ENCODE data around the gene TMEM231.
A peak's percentile ranks its signal among the peaks of the same experiment; 100 is the strongest.
"Not testable (repeated sequence)": the region's sequence is repeated elsewhere in the genome, so short reads cannot be mapped to it uniquely, and the experiment has no call there.

Gene TMEM231

GRCh38 chr16:75566758-75567255, 10.8 kb upstream of the TMEM231 start:
- no peak for DNase-seq (ENCODE audit: low read depth, low spot score)

GRCh38 chr16:75566040-75566757, 10.1 kb upstream of the TMEM231 start, which contains the start of gene GABARAPL2:
Gene GABARAPL2 (plus strand): TSS chr16:75566379. CDS start chr16:75566487, 108 bp downstream.
- DNase-seq (ENCODE audit: low read depth, low spot score): no peak

DNA sequence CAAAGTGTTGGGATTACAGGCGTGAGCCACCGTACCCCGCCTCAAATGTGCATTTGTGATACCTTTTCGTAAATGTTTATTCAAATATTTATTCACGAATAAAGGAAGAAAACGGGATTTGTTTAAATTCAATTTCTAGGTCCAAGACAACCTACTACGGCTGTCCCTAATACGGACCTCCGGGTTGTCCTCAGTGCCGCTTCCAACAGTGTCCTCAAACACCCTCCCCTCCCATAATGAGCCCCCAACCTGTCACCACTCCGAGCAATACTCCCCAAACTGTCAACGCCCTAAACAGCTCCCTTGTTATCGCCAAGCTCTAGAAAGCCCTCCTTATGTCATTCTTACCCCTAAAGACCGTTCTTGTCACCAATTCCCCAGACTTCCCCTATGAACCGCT, 9.6 kb upstream of the TMEM231 start:
- DNase-seq (ENCODE audit: low read depth, low spot score): no peak

DNA sequence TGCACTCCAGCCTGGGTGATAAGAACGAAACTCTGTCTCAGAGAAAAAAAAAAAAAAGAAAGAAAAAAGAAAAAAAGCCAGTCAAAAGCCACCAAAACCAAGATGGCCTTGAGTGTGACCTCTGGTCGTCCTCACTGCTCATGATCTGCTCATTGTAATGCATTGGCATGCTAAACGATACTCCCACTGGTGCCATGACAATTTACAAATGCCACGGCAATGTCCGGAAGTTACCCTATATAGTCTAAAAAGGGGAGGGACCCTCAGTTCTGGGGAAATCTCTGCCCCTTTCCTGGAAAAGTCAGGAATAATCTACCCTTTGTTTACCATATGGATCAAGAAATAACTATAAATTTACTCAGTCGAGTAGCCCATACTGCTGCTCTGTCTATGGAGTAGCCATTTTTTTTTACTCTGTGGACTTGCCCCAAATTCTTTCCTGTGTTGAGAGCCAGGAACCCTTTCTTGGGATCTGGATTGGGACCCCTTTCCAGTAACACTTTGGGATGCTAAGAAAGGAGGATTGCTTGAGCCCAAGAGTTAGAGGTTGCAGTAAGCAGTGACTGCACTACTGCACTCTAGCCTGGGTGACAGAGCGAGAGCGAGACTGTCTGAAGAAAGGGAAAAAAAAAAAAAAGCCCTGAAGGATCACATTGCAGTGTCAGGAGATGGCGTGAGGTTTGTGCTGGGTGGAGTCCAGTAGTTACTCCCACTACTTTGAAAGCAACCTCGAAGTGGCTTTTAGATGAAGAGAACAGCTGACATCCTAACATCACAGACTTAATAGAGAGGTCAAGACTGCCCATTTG, 3.7 kb upstream of the TMEM231 start:
- no peak for DNase-seq (ENCODE audit: low read depth, low spot score)

DNA sequence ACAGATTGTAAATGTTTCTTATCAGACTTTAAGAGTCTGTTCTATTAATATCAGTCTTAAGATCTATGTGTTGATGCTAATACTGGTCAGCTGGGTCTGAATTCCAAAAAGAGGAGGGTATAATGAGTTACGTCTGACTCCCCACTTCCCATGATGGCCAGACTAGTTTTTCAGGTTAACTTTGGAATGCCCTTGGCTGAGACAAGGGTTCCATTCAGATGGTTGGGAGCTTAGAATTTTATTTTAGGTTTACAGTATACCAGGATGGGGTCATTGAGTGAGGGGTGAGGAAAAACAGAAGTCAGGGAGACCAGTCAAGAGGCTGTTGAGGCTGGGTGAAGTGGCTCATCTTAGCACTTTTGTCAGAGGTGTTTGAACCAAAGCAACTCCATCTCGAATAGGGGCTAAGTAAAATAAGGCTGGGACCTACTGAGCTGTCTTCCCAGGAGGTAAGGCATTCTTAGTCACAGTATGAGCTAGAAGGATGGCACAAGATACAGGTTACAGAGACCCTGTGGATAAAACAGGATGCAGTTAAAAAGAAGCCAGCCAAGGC, 2.9 kb upstream of the TMEM231 start:
- DNase-seq (ENCODE audit: low read depth, low spot score): no peak

DNA sequence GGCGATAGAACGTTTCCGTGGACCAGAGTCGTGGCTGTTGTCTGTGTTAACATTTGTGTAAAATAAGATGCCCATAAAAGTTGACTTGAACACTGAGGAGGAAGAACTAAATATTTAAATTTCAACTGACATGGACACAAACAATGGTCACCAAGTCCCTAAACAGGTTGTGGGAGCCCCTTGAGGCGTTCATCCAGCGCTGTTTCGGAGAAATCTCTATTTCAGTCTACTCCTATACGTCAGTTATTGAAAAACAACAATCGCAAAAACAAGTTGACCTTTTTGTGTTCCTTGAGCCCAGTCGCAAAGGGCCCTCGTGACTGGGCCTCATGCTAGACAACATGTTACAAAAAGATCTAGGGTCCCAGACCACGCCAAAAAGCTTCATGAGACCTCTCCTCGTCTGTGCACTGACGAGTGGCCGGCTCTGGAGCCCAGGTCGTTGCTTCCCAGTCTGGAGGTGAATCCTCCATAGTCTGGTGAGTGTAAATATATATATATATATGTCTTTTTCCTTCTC, 439 bp upstream of the TMEM231 start:
- no peak for DNase-seq (ENCODE audit: low read depth, low spot score)

GRCh38 chr16:75555213-75555706, 792 bp downstream of the TMEM231 start:
- DNase-seq (ENCODE audit: low read depth, low spot score): peak; percentile 86

DNA sequence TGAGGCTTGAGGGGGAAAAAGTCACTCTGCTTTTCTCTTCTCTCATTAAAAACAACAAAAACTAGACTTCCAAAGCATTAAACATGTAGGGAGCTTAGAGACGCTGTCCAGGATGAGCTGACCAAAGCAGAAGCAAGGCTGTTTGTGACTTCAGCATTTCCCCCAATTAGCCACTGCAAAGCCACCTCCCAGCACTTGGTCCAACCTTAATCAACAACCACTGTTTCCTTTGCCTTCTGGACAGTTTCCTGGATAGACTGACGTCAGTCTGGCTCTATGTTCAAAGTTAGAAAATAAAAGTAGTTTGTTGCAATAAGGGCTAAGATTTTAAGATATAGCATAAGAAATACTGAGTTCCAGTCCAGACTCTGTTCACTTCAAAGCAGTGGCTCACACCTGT, 3.1 kb downstream of the TMEM231 start:
- DNase-seq (ENCODE audit: low read depth, low spot score): no peak

- peak; percentile 56 for DNase-seq (ENCODE audit: low read depth, low spot score)
These were observed 5.8 kb downstream of the TMEM231 start for GRCh38 chr16:75550211-75550662.

- DNase-seq (ENCODE audit: low read depth, low spot score): not testable (repeated sequence)
These were observed 7.6 kb downstream of the TMEM231 start for GRCh38 chr16:75548456-75548855.

DNA sequence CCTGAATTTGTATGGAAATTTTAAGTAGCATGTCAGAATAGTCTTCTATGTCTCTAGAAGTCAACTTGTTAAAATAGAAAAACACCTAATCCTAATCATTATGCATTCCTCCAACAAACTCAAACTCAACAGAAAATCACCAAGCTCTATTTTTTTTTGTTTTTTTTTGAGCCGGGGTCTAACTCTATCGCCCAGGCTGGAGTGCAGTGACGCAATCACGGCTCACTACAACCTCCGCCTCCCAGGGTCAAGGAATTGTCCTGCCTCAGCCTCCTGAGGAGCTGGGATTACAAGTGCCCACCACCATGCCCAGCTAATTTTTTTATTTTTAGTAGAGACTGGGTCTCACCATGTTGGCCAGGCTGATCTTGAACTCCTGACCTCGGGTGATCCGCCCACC, 9.8 kb downstream of the TMEM231 start:
- no peak for DNase-seq (ENCODE audit: low read depth, low spot score)

GRCh38 chr16:75545879-75546278, 10.2 kb downstream of the TMEM231 start:
- DNase-seq (ENCODE audit: low read depth, low spot score): not testable (repeated sequence)

- DNase-seq (ENCODE audit: low read depth, low spot score): not testable (repeated sequence)
These were observed 13.6 kb downstream of the TMEM231 start for GRCh38 chr16:75542462-75542861.

- DNase-seq (ENCODE audit: low read depth, low spot score): no peak
These were observed 14.8 kb downstream of the TMEM231 start for GRCh38 chr16:75541236-75541635.

DNA sequence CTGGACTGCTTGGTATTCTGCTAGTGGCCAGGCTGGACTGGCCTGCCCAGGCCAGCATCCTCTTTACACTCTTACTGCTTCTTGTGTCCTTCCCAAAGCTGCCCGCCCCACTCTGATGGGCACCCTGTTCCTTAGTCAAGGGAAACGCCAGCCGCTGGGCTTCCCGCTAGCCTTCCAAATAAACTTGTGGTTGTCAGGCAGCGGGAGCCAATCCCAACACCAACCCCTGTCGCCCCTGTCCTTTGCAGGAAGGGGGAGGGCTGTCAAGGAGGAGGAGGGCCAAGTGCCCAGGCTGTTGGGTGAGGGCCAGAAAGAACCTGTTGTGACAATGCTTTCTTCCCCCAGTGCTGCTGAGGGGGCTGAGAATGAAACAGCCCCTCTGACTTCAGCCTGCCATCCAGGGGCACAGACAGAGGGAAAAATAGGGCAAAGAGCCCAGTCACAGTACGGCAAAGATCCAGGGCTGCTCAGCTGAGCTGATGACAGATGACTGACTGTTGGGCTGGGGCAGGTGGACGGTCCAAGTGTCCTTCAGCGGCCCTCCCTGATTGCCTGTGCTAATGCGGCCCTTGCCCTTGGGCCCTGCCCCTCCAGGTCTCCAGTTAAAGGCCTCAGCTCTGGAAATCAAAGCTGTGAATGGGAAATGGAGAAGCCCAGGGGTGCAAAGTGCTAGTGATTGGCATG, 17.0 kb downstream of the TMEM231 start:
- not testable (repeated sequence) for DNase-seq (ENCODE audit: low read depth, low spot score)

DNA sequence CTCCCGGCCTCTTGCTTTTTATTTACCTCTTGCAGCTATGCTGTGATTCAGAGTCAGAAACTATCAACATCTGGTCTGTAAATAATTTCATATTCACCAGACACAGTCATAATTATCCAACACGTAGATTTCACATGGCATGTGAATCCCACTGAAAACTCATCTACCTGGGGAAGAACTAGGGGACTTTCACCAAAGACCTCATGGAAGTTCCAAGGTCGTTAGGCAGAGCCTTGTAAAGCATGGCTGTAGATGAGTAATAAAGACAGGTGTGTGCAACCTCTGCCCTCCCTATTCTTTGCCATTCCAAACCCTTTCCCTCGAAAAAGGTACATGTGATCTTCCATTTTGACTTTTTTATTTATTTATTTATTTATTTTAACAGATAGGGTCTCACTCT, 18.3 kb downstream of the TMEM231 start:
- DNase-seq (ENCODE audit: low read depth, low spot score): no peak

DNA sequence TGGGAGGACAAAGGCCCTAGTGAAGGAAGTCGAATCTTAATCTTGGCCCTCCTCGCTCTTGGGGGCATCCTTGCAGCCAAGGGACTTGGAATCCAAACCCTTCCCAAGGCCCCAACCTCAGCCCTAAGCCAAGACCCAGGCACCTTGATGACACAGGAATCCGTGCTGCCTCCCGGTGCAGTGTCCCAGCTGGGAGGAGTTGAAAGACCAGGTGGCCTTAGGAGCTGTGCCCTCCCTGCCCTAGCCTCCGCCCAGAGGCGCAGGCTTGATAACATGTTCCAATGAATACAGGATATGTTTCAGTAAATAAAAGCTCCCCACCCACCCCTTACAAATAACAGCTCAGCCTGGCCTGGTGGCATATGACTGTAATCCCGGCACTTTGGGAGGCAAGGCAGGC, 20.2 kb downstream of the TMEM231 start, which contains the start of gene CHST5:
TSS of gene CHST5 (minus strand) at position 208 of the 400 bp plus-strand sequence. CDS start 5,724 bp downstream, outside the sequence.
- DNase-seq (ENCODE audit: low read depth, low spot score): no peak

- no peak for DNase-seq (ENCODE audit: low read depth, low spot score)
These were observed 20.7 kb downstream of the TMEM231 start for GRCh38 chr16:75535211-75535843.

- DNase-seq (ENCODE audit: low read depth, low spot score): no peak
These were observed 21.4 kb downstream of the TMEM231 start for GRCh38 chr16:75534560-75535205.

GRCh38 chr16:75532791-75533190, 23.3 kb downstream of the TMEM231 start:
- DNase-seq (ENCODE audit: low read depth, low spot score): no peak
